Gastroesophageal sphincter (tissue), 3 donors: ENCODE measurements around the gene ADAMTS2.

Experiments used
- CTCF ChIP-seq, 4 experiments: fragments of 200-600 bp in 2 of 4; fragments of 450-650 bp in 2 of 4; sonication (generic) in 1 of 4; IDR thresholded peaks; one replicate each; pipeline ENCODE4 v1.5.1; 2017 to 2019; ENCODE audit warnings: antibody characterized with exemption in 4 of 4, mild to moderate bottlenecking in 2 of 4, moderate library complexity in 2 of 4
- POLR2A ChIP-seq, 2 donors: fragments of 450-650 bp; IDR thresholded peaks; one replicate each; pipeline ENCODE4 v1.6.1; 2017; ENCODE audit warnings: antibody characterized with exemption in 2 of 2, mild to moderate bottlenecking in 2 of 2, moderate library complexity in 1 of 2
- POLR2AphosphoS5 ChIP-seq: sonication (generic); formaldehyde crosslinking; IDR thresholded peaks from one replicate; pipeline ENCODE4 v1.6.1; 2017; ENCODE audit warnings: antibody characterized with exemption

- TF ChIP-seq CTCF (IDR thresholded peaks at IDR 0.05) (no peak), POLR2A (IDR thresholded peaks at IDR 0.05) (no peak), POLR2AphosphoS5 (no peak)
These were observed 229.3 kb downstream of the ADAMTS2 start for GRCh38 chr5:179115845-179116524.
